Right lobe of liver (tissue), 6 donors: Measurements from ENCODE around the gene GRIA1. TPM values are rescaled to one million over a fixed set of nuclear protein-coding genes. Genes with fewer than 3 reads are reported as not detected.

ENCODE experiments used
- ATAC-seq, 4 donors: fragments of 200-7000 bp; cut with Tn5 transposase; one replicate each; pipeline ENCODE4 v1.9.1; 2020; ENCODE audit warnings: mild to moderate bottlenecking in 4 of 4, moderate library complexity in 4 of 4
- DNase-seq, 3 donors: peaks; one replicate each; pipeline ENCODE4 v3.0.0-alpha.2; 2020
- H3K27ac ChIP-seq, 3 donors: fragments of 200-600 bp; one replicate each; pipeline ENCODE4 v1.8.0; 2022
- H3K27me3 ChIP-seq, 2 donors: fragments of 200-600 bp; one replicate each; pipeline ENCODE4 v1.8.0; 2022
- H3K36me3 ChIP-seq, 4 donors: fragments of 200-600 bp; sonication (generic) in 1 of 4; one replicate each; pipeline versions ENCODE4 v1.5.1 to v1.8.0; 2017 to 2022; ENCODE audit warnings: control low read depth in 1 of 4
- H3K4me1 ChIP-seq, 4 donors: fragments of 200-600 bp; sonication (generic) in 1 of 4; one replicate each; pipeline versions ENCODE4 v1.5.1 to v1.8.0; 2017 to 2022; ENCODE audit warnings: control low read depth in 1 of 4
- H3K4me3 ChIP-seq, 3 donors: fragments of 200-600 bp; one replicate each; pipeline ENCODE4 v1.8.0; 2022
- H3K9me3 ChIP-seq, 4 donors: fragments of 200-600 bp; sonication (generic) in 1 of 4; one replicate each; pipeline versions ENCODE4 v1.5.1 to v1.8.0; 2017 to 2022; ENCODE audit warnings: control low read depth in 1 of 4
- CTCF ChIP-seq, 4 donors: fragments of 200-600 bp in 3 of 4; fragments of 450-650 bp in 1 of 4; IDR thresholded peaks; one replicate each; pipeline versions ENCODE4 v1.5.1 to v1.8.0; 2016 to 2022; ENCODE audit warnings: antibody characterized with exemption in 4 of 4, mild to moderate bottlenecking in 2 of 4
- POLR2A ChIP-seq: fragments of 450-650 bp; IDR thresholded peaks from one replicate; pipeline ENCODE4 v1.6.1; 2017; ENCODE audit warnings: antibody characterized with exemption, mild to moderate bottlenecking
- WGBS: methylation state at CpG from one replicate; pipeline ENCODE4 v1.1.6; 2018; ENCODE audit warnings: low coverage, low lambda C conversion rate; ENCODE audit not compliant: insufficient coverage; ENCODE audit errors: missing lambda C conversion rate; 5-methylcytosine and 5-hydroxymethylcytosine counted together
- intact Hi-C, 2 donors: fragments of 100-400 bp; cut with DNase I; formaldehyde crosslinking; loops; one replicate each; pipeline versions ENCODE4 v1.11.2 to v1.14.1; 2022
- total RNA-seq, 6 experiments: library from RNA; depleted of rRNA in 2 of 6; stranded (reverse); fragments of >200 nt in 2 of 6; fragmentation: NEBNext Ultra II Directional in 3 of 6; extraction: Animal tissue kit (Norgen Biotek cat#: 25700) in 3 of 6; gene quantifications; one replicate each; pipeline versions ENCODE4 v1.1.0 to v1.2.4, GENCODE V29; 2016 to 2023
- donor health status: DM: no; HTN: yes; CAD: no.
- donor health status: DM: no; HTN: no; CAD: no.
- donor health status: DM: no; HTN: no; CAD: no.
- donor health status: DM: no; HTN: yes; CAD: no.
- donor health status: DM: no; HTN: yes; CAD: no.

Gene GRIA1
- total RNA-seq, 6 experiments from 2014 or later, result not detected

- Histone ChIP-seq H3K4me3 (no peak overlapping the region), H3K27me3 (no peaks in the 10 kb centered on the region), H3K9me3 (no peaks in the 10 kb centered on the region), H3K36me3 (no peaks in the 10 kb centered on the region), H3K27ac (no peak overlapping the region), H3K4me1 (peaks cover 0 to 12% (median 0%) of the 10 kb centered on the region in 4 donors)
- ATAC-seq (no peak), DNase-seq (no peak)
- intact Hi-C loops, result no loop called here
- TF ChIP-seq CTCF (IDR thresholded peaks at IDR 0.05) (no peak), POLR2A (no peak)
- WGBS, result 90% methylated on average over 1 of the region's 1 CpG
These were observed 167.7 kb downstream of the GRIA1 start for GRCh38 chr5:153658149-153658548.

- no peaks in the 10 kb centered on the region for H3K27me3 ChIP-seq
- H3K36me3 ChIP-seq, result no peaks in the 10 kb centered on the region
- H3K9me3 ChIP-seq, result no peaks in the 10 kb centered on the region
- 50% methylated on average over 5 of the region's 5 CpGs for WGBS
- H3K4me3 ChIP-seq, result no peak overlapping the region
- no peak overlapping the region for H3K27ac ChIP-seq
- intact Hi-C loops, result no loop called here
- ATAC-seq (no peak), DNase-seq (no peak)
- no peak for TF ChIP-seq CTCF (IDR thresholded peaks at IDR 0.05)
- peaks cover 0 to 12% (median 0%) of the 10 kb centered on the region in 4 donors for H3K4me1 ChIP-seq
These were observed 168.1 kb downstream of the GRIA1 start for GRCh38 chr5:153658606-153659005.

- Histone ChIP-seq H3K4me1 (peaks cover 0 to 11% (median 0%) of the 10 kb centered on the region in 4 donors), H3K27ac (no peak overlapping the region), H3K9me3 (no peaks in the 10 kb centered on the region), H3K27me3 (no peaks in the 10 kb centered on the region), H3K4me3 (no peak overlapping the region), H3K36me3 (no peaks in the 10 kb centered on the region)
- TF ChIP-seq POLR2A (no peak), CTCF (IDR thresholded peaks at IDR 0.05) (no peak)
- DNase-seq (no peak), ATAC-seq (no peak)
- intact Hi-C loops, result no loop called here
- WGBS, result 67% methylated on average over 1 of the region's 2 CpGs
These were observed 168.7 kb downstream of the GRIA1 start for GRCh38 chr5:153659039-153659736.

GRCh38 chr5:153660919-153661318, 170.4 kb downstream of the GRIA1 start:
- no peaks in the 10 kb centered on the region for H3K36me3 ChIP-seq
- DNase-seq (no peak), ATAC-seq (no peak)
- H3K4me1 ChIP-seq, result no peaks in the 10 kb centered on the region
- 100% methylated on average over 1 of the region's 2 CpGs for WGBS
- H3K27ac ChIP-seq, result no peak overlapping the region
- H3K27me3 ChIP-seq, result no peaks in the 10 kb centered on the region
- H3K9me3 ChIP-seq, result no peaks in the 10 kb centered on the region
- H3K4me3 ChIP-seq, result no peak overlapping the region
- intact Hi-C loops, result no loop called here
- TF ChIP-seq CTCF (IDR thresholded peaks at IDR 0.05), result no peak
- TF ChIP-seq POLR2A, result no peak
